ENCODE data around the gene ZFHX3. TPM values are rescaled to one million over a fixed set of nuclear protein-coding genes. Genes with fewer than 3 reads are reported as not detected.

The ZFHX3 gene
- total RNA-seq, 2 donors from 2014 or later, result 0.79 to 2.2 TPM

DNA sequence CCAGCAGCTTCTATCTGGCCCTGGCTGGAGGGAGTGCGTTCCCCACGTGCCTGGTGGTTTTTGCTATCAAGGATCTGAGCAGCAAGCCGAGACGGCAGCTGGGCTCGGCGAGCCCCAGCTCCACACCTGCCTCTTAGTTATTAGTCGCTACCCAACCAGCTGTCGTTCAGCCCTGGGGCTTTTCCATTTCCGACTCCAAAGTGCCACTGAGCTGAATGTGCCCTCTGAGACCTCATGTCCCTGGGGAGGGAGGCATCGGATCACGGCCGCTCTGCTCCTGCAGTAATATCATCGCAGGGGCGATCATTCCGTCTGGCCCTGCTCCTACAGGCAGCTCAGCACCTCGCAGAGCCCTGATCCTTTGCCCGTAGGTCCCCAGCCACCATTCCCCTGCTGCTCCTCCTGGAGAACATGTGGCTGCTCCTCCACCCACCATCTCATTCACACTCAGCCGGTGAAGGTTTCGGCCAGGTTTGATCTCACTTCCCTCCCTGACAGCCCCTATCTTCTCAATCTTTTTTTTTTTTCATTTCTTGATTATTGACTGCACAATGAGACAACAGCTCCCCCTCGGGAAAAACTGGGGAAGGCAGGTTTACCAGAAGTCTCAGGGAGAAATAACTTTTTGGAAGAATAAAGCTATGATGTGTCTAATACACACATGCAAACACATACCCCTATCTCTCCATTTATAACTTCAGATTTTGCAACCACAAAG lies 86.7 kb downstream of the ZFHX3 start:
- Mint-ChIP-seq H3K4me1 (no peaks in the 10 kb centered on the region), H3K4me3 (no peak overlapping the region), H3K9me3 (peaks cover 1% of the 10 kb centered on the region), H3K36me3 (ENCODE audit: low read depth) (no peaks in the 10 kb centered on the region), H3K27me3 (ENCODE audit: insufficient read depth) (peaks cover 8% of the 10 kb centered on the region), H3K27ac (no peak overlapping the region)
- Histone ChIP-seq H3K36me3 (ENCODE audit: control insufficient read depth, insufficient read depth, low read length) (no peaks in the 10 kb centered on the region), H3K9me3 (ENCODE audit: control insufficient read depth, low read length) (no peaks in the 10 kb centered on the region), H3K4me3 (ENCODE audit: low read length) (no peak overlapping the region), H3K4me1 (ENCODE audit: control insufficient read depth, insufficient read depth, low read length) (no peaks in the 10 kb centered on the region), H3K9ac (ENCODE audit: extremely low read depth, low read length, poor library complexity, severe bottlenecking) (no peak overlapping the region), H3K27me3 (ENCODE audit: control insufficient read depth, insufficient read depth, low read length, poor library complexity, severe bottlenecking) (no peaks in the 10 kb centered on the region), H3K27ac (ENCODE audit: low read depth, low read length) (peak overlapping the region; percentile 44)
- DNase-seq, result no peak
- 92% methylated on average over 10 to 19 of the region's 20 CpGs for WGBS, 2 experiments (ENCODE audit: insufficient coverage in 1 of 2, insufficient read length in 1 of 2)
- TF ChIP-seq, protein P1, sequence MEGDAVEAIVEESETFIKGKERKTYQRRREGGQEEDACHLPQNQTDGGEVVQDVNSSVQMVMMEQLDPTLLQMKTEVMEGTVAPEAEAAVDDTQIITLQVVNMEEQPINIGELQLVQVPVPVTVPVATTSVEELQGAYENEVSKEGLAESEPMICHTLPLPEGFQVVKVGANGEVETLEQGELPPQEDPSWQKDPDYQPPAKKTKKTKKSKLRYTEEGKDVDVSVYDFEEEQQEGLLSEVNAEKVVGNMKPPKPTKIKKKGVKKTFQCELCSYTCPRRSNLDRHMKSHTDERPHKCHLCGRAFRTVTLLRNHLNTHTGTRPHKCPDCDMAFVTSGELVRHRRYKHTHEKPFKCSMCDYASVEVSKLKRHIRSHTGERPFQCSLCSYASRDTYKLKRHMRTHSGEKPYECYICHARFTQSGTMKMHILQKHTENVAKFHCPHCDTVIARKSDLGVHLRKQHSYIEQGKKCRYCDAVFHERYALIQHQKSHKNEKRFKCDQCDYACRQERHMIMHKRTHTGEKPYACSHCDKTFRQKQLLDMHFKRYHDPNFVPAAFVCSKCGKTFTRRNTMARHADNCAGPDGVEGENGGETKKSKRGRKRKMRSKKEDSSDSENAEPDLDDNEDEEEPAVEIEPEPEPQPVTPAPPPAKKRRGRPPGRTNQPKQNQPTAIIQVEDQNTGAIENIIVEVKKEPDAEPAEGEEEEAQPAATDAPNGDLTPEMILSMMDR (conservative IDR thresholded peaks at IDR 0.05), result peak; percentile 48

DNA sequence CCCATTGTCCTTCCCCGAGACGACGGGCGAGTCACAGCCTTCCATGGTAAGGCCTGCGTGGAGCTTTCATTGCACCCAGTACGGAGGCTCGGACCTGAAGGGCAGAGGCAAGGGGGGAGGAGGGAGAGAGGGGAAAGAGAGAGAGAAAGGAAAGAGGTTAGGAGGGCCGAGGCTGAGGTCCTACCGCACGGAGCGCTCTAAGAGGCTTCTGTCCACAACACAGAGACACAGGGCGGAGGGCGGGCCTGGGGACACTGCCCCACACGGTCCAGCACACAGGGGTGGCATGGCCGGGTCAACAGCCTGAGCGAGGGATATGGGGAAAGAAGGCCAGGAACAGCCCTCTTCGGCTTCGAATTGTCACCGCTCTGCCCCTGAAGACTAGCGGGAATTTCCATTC lies 87.8 kb downstream of the ZFHX3 start:
- H3K4me1 ChIP-seq (ENCODE audit: control insufficient read depth, insufficient read depth, low read length), result no peaks in the 10 kb centered on the region
- no peak for DNase-seq
- Mint-ChIP-seq H3K27ac (no peak overlapping the region), H3K9me3 (peaks cover 1% of the 10 kb centered on the region), H3K36me3 (ENCODE audit: low read depth) (no peaks in the 10 kb centered on the region), H3K27me3 (ENCODE audit: insufficient read depth) (peaks cover 8% of the 10 kb centered on the region), H3K4me3 (no peak overlapping the region), H3K4me1 (no peaks in the 10 kb centered on the region)
- H3K4me3 ChIP-seq (ENCODE audit: low read length), result no peak overlapping the region
- no peak overlapping the region for H3K9ac ChIP-seq (ENCODE audit: extremely low read depth, low read length, poor library complexity, severe bottlenecking)
- TF ChIP-seq, protein P1 (conservative IDR thresholded peaks at IDR 0.05), result no peak
- 94 to 96% methylated on average over 14 to 20 of the region's 20 CpGs for WGBS, 2 experiments (ENCODE audit: insufficient coverage in 1 of 2, insufficient read length in 1 of 2)
- H3K9me3 ChIP-seq (ENCODE audit: control insufficient read depth, low read length), result no peaks in the 10 kb centered on the region
- no peaks in the 10 kb centered on the region for H3K27me3 ChIP-seq (ENCODE audit: control insufficient read depth, insufficient read depth, low read length, poor library complexity, severe bottlenecking)
- no peaks in the 10 kb centered on the region for H3K36me3 ChIP-seq (ENCODE audit: control insufficient read depth, insufficient read depth, low read length)
- no peak overlapping the region for H3K27ac ChIP-seq (ENCODE audit: low read depth, low read length)

DNA sequence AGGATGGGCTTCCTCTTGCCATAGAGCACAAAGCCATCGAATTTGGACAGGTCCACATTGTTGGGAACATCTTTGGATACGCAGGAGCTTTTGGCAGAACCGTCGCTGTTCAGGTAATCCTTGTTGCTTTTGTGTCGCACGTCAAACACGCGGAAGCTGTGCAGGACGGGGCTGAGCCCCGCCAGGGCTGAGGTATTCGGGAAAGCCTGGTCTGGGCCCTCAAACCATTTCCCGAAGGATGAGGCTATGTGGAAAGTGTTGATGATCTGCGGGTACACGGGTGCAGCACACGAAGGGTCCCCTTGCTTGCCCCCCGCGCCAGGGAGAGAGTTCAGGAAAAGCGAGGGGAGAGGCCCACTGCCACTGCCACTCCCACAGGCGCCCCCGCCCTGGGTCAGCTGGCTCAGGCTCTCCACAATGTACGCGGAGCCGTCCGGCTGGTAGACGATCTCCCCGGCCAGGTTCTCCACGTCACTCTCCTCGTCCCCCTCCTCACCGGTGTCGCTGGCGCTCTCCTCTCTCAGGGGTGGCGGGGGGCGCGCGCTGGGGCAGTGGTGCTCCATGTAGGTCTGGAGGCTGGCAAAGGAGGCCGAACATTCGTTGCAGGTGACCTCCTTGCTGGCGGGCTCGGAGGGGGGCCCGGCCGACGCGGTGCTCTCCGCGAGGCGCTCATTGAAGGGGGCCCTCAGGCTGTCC lies 88.5 kb downstream of the ZFHX3 start:
- Histone ChIP-seq H3K4me3 (ENCODE audit: low read length) (no peak overlapping the region), H3K9ac (ENCODE audit: extremely low read depth, low read length, poor library complexity, severe bottlenecking) (no peak overlapping the region), H3K36me3 (ENCODE audit: control insufficient read depth, insufficient read depth, low read length) (no peaks in the 10 kb centered on the region), H3K27ac (ENCODE audit: low read depth, low read length) (no peak overlapping the region), H3K27me3 (ENCODE audit: control insufficient read depth, insufficient read depth, low read length, poor library complexity, severe bottlenecking) (no peaks in the 10 kb centered on the region), H3K9me3 (ENCODE audit: control insufficient read depth, low read length) (no peaks in the 10 kb centered on the region), H3K4me1 (ENCODE audit: control insufficient read depth, insufficient read depth, low read length) (no peaks in the 10 kb centered on the region)
- no peaks in the 10 kb centered on the region for H3K4me1 Mint-ChIP-seq
- WGBS, 2 experiments (ENCODE audit: insufficient coverage in 1 of 2, insufficient read length in 1 of 2), result 94 to 98% methylated on average over 17 to 46 of the region's 46 CpGs
- TF ChIP-seq, protein P1 (conservative IDR thresholded peaks at IDR 0.05), result no peak
- peaks cover 8% of the 10 kb centered on the region for H3K27me3 Mint-ChIP-seq (ENCODE audit: insufficient read depth)
- H3K4me3 Mint-ChIP-seq, result no peak overlapping the region
- no peak for DNase-seq
- no peak overlapping the region for H3K27ac Mint-ChIP-seq
- H3K9me3 Mint-ChIP-seq, result peaks cover 1% of the 10 kb centered on the region
- no peaks in the 10 kb centered on the region for H3K36me3 Mint-ChIP-seq (ENCODE audit: low read depth)
